Suprapubic skin (tissue), 4 donors: Measurements from ENCODE around the gene CSRP1.

Experiments used
- CTCF ChIP-seq, 2 donors: fragments of 200-600 bp in 1 of 2; fragments of 450-650 bp in 1 of 2; sonication (generic) in 1 of 2; IDR thresholded peaks; one replicate each; pipeline ENCODE4 v1.5.1; 2016 to 2019; ENCODE audit warnings: antibody characterized with exemption in 2 of 2, mild to moderate bottlenecking in 1 of 2, moderate library complexity in 1 of 2
- POLR2A ChIP-seq, 2 donors: fragments of 450-650 bp; IDR thresholded peaks; one replicate each; pipeline ENCODE4 v1.6.1; 2017; ENCODE audit warnings: antibody characterized with exemption in 2 of 2, mild to moderate bottlenecking in 2 of 2, moderate library complexity in 2 of 2
- POLR2AphosphoS5 ChIP-seq, 3 donors: sonication (generic); formaldehyde crosslinking; IDR thresholded peaks; one replicate each; pipeline ENCODE4 v1.6.1; 2017; ENCODE audit warnings: antibody characterized with exemption in 3 of 3

- no peak for TF ChIP-seq CTCF (IDR thresholded peaks at IDR 0.05)
- no peak for TF ChIP-seq POLR2A (IDR thresholded peaks at IDR 0.05)
- TF ChIP-seq POLR2AphosphoS5 (IDR thresholded peaks at IDR 0.05), result no peak
These were observed 395 bp upstream of the CSRP1 start for GRCh38 chr1:201507360-201507675.
